Dermis microvascular lymphatic vessel endothelial cell (primary cell): Measurements from ENCODE around the gene GNG3. TPM values are rescaled to one million over a fixed set of nuclear protein-coding genes. Genes with fewer than 3 reads are reported as not detected.
"Not testable (repeated sequence)": the region's sequence is repeated elsewhere in the genome, so short reads cannot be mapped to it uniquely, and the experiment has no call there.

Experiments used
- DNase-seq, 2 donors: peaks; one replicate each; pipeline versions ENCODE4 v3.0.0 to v3.0.0-alpha.2; 2010; ENCODE audit warnings: low read depth in 2 of 2
- total RNA-seq: library from RNA; depleted of rRNA; stranded (reverse); fragments of >200 nt; gene quantifications from 2 replicates; pipeline ENCODE4 v1.2.1, GENCODE V29; 2014

The GNG3 gene
- total RNA-seq, 1 donor from 2014 or later = not detected

DNA sequence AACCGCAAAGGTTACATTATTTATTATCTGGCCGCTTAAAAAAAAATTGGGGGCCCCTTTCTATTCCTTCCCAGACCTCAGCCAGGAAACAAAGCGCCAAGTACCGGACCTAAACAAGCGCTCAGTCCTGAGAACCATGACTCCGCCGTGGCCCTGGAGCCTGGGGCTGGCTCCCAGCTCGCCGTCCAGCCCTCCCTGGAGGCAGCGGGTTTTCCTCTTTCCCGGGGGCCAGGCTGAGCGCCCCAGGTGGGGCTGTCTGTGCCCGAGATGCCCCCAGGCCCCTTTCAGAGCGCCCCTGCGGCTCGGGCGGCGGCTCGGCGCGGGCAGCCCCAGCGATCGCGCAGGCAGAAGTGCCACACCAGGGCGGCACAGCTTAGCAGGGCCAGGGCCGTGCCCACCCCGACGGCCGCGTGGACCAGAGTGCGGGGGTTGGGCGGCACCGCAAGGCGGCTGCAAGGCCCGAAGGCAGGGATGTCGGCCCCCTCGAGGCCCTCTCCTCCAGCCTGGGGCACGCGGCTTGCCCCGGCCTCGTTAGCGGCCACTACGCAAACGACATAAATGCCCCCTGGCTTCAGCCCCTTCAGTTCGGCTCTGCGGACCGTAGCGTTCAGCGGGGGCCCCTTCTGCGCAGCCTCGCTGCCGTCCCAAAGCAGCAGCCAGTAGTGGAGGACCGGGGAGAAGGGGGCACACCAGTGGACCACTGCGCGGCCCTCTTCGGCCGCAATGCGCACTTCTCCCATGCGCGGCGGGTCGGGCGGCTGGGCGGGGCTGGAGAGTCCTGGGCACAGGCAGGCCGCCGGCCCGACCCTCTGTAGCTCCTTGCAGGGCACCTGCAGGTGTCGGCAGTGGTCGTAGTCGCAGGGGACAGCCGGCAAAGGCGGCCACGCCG is 19.7 kb upstream of the GNG3 start:
- no peak for DNase-seq

DNA sequence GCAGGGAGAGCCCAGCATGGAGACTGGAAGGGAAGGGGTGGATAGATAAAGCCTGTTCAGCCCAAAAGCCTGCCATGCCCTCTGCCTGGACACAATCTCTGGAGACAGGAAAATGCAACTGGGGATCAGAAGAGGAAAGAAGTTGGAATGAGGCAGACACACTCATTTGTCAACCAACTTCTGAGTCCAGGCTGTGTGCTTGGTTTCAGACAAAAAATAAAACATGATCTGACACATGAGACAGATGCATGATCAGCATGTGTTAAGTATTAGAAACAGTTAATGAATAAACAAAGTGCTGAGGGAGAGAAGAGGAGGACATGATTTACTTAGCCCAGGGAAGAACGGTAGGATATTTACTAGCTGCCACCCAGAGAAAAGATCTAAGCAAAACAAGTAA is 19.0 kb upstream of the GNG3 start:
- DNase-seq = no peak

DNA sequence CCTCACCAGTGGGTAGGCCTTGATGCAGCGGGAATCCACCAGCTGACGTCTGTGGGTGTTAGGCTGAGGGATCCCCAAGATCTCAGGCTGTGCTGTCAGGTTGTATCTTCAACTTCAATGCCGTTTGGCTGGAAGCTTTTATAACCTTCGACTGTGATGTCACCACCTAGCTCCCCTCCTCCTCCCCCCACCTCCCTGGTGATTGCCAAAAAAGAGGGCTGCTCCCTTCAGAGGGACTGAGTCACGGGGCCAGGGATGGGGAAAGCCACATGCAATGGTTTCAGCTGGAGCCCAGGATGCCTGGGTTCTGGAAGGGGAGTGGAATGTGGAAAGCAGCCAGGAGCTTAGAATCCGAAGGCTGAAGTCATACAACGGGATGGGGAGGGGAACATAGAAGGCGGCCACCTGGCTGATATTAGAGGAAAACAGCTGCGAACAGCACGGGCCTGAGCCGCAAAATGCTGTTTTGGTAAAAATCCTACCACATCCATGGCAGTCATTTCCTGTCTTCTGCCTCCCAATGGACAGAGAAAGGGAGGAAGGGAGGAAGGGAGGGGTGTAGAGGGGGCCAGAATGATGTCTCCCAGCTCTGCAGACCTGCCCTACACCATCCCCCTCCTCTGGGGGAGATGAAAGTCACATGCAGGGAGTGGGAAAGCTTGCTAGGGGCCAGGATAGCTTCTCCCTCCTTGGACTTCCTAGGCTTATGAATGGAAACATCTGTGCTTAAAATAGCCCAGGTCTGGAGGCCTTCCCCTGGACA is 17.9 kb upstream of the GNG3 start, which contains the start of gene LRRN4CL:
Gene LRRN4CL, minus strand, starts transcription at position 110 of the 763 bp plus-strand sequence. CDS start 1,022 bp downstream, outside the sequence.
- no peak for DNase-seq

DNA sequence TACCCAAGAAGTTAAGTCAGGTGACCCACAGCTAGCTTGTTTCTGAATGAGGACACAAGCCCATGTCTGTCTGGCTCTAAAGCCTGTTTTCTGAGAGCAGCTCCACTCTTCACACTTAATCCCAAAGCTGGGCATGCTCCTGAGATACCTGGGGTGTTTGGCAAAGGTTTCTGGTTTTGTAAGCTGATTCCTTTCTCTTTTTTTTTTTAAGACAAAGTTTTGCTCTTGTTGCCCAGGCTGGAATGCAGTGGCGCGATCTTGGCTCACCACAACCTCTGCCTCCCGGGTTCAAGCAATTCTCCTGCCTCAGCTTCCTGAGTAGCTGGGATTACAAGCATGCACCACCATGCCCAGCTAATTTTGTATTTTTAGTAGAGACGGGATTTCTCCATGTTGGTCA is 13.9 kb upstream of the GNG3 start:
- not testable (repeated sequence) for DNase-seq

DNA sequence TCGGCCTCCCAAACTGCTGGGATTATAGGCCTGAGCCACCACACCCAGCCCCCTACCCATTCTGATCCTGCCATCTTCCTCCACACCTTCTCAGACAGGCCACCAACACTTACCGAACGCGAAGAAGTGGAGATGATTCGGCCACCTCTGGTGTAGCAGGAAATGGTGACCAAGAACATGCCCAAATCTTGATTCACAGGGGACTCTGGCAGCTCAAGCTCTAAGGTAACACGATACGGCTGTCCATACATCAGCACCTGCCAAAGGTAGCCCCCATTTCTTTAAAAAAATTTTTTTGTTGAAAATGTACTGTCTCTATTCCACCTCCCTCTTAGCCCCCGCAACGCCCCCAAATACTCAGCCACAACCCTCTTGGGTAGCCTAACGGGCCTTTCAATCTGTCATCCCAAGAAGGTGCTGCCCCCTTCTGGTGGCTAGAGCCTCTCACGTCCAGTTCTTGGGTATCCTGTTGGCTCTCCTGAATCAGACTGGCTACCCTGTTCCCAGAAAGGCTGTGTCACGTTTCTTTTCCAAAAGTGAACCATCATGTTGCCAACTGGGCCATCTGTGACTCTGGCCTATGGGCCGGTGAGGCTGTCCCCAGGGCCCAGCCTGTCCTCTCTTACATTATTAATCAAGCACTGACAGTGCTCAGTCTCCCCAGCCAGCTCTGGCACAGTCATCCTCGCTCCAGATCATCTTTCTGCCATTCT is 12.9 kb upstream of the GNG3 start:
- peak; percentile 74 to 88 for DNase-seq

DNA sequence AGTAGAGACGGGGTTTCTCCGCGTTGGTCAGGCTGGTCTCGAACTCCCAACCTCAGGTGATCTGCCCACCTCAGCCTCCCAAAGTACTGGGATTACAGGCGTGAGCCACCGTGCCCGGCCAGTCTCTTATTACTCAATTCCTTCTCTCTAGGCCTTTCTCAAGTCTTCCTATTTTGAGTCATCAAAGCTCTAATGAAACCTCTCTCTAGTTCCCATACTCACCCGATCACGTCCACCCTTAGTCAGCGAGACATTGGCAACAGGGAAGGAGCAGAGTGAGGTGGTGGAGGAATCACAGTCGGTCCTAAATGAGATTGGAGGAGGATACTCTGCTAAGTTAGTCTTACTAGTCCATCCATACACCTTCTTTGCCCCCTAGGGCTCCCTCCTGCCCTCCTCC is 5.2 kb upstream of the GNG3 start:
- no peak for DNase-seq

DNA sequence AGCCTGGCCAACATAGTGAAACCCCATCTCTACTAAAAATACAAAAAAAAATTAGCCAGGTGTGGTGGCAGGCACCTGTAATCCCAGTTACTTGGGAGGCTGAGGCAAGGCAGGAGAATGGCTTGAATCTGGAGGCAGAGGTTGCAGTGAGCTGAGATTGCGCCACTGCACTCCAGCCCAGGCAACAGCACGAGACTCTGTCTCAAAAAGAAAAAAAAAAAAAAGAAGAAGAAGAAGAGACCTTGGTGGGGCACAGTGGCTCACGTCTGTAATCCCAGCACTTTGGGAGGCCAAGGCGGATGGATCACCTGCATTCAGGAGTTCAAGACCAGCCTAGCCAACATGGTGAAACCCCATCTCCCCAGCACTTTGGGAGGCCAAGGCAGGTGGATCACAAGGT is 3.6 kb upstream of the GNG3 start:
- DNase-seq = not testable (repeated sequence)

DNA sequence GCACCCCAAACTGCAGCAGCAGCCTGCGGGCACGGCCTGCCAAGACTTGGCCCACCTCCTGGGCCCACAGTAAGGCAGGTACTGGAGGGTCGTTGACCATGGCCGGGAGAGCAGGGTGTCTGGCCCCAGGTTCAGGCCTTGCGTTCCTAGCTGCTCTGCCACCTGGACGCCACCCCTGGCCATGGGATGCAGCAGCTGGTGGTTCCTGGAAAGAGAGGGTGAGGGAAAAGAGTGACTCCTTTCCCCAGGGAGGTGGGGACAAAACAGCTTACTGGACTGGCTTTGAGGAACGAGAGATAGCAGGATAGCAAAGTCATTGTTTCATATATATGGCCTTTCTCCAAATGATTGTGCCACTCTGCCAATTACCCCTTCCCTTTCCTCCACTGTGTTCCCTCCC is 2.1 kb upstream of the GNG3 start:
- DNase-seq = peak in 1 of 2 donors; percentile 13

DNA sequence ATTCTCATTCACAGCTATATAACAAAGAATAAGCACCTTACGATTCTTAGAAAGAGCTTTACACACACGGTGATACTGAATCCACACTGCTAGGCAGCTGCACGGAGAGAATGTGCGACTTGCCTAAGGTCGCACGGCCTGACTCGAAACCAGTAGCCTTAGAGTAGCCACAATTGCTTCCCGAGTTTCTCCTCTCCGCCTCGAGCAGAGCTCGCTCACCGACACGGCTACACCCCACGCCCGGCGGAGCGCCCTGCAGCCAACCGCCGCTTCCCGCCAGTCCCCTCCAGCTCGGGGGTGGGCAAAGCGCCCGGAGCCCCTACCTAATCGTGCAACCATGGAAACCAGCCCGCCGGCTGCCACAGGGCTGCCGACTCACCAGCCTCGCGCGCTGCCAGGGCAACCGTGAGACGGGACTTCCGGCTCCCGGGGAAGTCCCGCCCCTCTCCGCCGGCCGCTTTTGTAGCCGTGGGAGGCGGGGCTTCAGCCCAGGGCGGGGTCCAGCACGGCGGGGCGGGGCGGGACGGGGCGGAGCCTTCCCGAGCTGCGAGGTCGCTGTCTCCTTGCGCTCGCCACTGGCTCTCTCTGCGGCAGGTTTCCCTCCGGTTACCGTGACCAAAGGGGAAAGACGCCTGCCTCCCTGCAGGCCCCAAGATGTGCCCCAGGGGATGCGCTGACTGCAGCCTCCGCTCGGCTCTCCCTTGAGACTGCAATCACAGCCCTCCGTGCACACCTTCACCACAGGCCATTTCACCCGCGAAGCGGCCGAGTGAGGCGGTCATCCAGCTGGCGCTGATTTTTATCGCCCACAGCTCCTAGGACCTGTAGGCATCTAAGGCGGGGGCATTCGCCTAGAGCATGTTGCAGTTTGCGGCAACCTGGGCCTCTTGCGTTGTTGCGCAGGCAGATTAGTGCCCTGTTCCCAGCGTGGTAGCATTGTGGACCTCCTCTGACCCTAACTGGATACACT is 1.3 kb upstream of the GNG3 start:
- DNase-seq = peak; percentile 84 to 95

DNA sequence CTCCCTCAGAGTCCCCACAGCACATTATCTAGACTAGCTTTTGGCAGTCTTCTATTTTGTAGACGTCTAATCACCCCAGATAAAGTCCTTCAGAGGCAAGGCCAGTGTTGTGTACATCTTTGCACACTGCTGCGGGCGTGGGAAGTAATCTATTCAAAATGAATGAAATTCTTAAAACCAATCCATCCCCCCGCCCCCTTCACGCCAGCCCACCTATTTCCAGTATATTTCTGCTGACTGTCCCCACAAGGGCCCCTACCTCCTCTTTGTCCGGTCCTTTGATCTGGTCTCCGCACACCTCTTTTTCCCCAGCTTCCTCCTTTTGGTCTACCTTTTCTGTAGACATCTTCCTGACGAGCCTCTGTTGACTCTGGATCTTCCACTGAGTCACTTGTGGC is 627 bp upstream of the GNG3 start:
- DNase-seq = no peak

DNA sequence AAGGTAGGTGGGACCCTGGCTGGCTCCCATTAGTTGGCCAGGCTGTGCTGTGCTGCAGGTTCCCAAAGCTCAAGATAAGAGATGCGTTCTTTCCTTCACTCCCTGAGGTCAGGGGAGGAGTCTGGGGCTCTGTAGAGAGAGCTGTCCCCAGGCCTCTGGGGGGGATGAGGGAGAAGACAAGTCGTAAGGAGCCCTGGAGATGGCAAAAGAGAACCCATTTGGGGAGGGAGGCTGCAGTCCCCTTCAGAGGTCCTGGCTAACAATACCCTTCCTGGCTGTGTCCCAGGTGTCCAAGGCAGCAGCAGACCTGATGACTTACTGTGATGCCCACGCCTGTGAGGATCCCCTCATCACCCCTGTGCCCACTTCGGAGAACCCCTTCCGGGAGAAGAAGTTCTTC is 916 bp downstream of the GNG3 start:
- no peak for DNase-seq

DNA sequence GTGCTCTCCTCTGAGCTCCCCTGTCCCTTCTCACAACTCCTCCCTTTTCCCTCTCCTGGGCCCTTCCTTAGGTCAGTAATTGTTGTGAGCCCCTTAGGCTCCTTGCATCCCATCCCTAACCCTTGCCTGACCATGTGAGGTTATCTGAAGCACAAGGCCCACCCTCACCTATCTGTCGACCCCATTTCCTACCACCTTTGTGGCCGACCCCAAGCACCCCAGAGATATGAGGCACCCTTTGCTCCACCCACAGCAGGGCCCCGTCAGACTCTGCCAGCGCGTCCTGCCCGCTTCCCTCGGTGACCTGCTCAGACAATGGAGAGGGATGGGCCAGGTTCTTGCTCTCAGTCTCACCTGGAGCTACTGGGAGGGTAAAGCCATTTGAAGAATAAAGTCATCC is 1.3 kb downstream of the GNG3 start:
- DNase-seq = peak in 1 of 2 donors; percentile 25

DNA sequence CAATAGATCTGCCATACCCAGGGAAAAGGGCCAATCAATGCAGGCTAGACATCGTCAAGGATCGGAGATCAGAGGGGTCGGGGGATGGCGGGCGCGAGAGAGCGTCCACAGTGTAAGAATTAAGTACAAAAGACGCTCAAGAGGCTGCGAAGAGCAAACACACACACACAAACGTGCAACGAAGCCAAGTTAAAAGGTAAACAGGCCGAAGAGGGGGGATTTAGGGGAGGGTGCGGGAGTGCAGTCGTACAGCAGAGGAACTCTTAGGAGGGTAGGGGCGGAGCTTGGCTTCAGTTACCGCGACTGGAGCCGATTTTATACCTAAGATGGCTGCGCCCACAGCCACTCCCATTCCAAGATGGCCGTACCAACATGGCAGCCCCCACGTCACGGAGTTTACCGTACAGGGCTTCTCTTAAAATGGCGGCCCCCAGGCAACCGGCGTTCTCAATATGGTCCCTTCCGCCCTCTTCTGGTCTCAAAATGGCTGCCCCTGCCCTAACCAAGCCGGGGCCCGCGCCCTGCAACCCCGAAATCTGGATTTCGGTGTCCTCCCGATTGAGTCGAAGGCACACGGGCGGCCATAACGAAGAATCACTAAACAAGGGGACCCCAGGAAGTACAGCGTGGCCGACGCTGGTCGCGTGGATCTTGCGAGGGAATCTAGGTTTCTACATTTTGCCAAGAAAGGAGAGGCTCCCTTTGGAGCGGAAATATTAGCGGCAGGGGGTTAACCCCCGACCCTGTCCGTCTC is 1.9 kb downstream of the GNG3 start:
- peak; percentile 94 to 99 for DNase-seq

DNA sequence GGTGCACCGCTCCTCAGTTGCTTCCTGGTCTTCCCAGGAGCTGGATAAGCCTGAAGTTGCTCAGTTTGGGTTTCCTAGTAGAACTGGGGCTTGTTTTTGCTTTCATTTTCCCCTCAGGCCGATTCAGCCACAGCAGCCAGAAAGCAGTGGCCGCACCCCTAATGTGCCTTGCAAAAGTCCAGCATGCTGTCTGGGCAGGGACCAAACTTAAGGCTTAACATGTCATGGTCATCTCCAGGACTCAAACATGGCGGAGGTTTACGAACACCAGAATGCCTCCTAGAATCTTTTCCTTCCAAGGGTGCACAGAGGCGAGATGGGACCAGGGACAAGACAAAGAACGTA is 2.5 kb downstream of the GNG3 start:
- DNase-seq = peak in 1 of 2 donors; percentile 32

DNA sequence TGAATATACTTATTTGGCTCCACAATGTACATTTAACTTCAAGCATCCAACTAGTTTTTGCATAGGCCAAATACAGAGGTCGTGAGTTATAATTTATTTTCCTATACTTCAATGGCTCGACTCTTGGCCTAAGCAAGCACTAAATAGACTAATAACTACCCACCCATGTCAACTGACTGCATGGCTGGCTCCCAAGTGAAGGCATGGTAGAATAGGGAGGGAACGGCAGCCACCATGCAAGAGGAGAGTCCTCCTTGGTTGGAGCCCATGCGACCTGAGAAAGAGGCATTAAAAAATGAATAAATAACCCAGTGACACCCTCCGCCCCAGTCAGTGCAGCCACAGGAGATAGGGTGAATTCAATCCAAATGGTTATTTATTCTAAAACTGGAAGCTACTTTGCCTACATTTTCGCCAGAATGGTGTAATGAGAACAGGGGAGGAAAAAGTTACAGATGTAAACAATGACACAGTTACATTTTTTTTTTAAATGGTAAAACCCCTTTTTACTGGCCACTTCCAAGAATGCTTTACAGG is 4.9 kb downstream of the GNG3 start:
- no peak for DNase-seq

DNA sequence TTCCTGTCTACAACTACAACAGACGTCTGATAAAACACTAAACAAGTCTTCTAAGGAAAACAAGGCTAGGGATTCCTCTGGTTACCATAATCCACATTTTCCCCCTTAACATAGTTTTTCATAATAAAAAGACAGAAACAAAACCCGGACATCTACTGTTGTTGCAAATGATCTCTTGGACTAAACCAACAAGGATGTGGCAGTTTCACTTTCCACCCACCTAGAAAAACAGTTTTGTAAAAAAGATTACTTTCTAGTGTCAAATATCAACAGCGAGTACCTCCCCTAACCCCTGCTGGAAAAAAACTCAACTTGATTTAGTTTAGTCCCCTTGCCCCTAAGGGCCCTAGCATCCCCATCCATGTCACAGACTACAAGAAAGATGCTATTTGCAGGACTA is 5.4 kb downstream of the GNG3 start:
- DNase-seq = peak in 1 of 2 donors; percentile 38

DNA sequence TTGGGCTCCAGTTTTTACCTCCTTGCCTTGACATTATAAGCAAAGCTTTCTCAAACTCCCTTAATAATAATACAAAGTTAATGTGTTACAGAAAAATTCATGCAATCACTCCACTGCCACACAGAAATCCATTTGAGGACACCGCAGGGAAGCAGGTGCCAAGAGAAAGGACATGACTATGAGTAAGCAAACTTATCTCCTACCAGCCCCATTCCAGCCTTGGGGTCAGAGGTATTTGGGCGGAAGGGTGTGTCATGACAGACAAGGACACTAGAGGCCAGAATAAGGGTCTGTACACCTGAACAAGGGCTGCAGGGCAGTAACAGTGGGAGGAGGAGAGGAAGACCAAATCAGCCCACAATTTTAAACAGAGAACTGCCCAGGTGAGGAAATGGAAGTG is 5.9 kb downstream of the GNG3 start:
- DNase-seq = no peak

DNA sequence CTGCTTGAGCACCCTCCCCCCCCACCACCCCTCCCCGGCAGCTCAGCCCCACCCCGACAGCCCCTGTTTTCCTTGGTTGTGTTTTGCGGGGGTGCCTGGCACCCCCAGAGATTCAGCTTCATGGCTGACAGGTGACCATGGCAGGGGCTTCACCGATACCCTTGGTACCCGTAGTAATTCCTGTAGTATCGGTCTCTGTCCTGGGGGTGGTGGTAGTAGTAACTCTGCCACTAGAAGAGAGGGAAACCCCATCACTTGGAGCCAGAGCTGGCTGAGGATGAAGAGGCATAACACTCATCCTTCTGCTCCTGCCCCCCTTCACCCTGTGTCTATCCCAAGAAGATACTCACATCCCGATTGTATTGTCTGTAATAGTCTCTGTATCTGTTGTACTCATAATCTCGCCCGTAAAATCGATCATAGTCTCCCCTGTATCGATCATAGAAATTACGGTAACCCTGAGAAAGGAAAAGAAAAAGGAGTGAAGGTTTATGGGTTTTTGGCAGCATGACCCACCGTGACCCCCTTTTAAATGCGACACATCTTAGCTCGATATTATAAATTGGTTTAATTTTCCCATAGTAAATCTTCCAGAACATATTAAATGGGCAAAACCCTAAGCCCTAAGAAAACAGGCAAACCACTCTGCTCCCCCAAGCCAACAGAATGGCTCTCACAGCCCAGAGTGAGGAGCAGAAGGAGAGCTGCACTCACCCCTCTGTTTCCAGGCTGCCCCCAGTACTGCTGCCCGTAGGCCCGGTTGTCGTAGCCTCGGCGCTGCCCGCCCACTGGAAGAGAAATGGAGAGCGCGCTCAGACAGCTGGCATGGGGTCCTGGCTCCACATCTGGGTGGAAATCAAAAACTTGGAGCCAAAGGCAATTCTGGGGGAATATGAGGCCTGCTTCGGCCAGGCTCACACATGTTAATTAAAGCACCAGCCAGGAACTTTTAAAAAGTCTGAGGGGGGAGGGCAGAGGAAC is 8.0 kb downstream of the GNG3 start:
- DNase-seq = no peak

DNA sequence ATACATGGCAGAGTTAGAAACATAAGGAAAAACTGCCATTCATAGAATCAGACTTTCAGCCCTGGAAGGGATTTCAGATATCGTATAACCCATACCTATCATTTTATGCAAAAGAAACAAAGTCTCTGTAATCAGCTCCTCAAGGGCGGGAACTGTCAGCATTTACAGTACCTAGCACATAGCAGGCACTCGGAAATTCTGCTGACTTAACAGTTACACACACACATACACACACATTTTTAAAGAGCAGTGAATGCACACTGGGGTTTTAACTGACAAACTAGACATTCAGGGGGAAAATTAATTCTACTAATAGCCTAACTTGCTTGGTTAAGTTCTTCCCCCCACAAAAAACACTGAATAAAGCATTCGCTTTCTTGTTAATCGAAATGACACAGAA is 8.7 kb downstream of the GNG3 start:
- no peak for DNase-seq
